A673 (cell line): ENCODE results near the gene PAK5.

Experiments used
- EZH2 ChIP-seq: fragments of 200-600 bp; sonication (generic); IDR thresholded peaks from 2 replicates; pipeline ENCODE4 v1.6.1; 2017; ENCODE audit warnings: borderline replicate concordance, low read depth, mild to moderate bottlenecking, mixed read lengths, antibody characterized with exemption, low read length; ENCODE audit not compliant: poor library complexity, severe bottlenecking
- TF ChIP-seq, protein P1 (sequence below): fragments of 300-800, 200-600 bp; sonication (generic); conservative IDR thresholded peaks from 2 replicates; pipeline ENCODE4 v1.5.1; 2017; ENCODE audit warnings: low read depth, mild to moderate bottlenecking, antibody characterized with exemption, low read length, moderate library complexity, mixed read lengths

DNA sequence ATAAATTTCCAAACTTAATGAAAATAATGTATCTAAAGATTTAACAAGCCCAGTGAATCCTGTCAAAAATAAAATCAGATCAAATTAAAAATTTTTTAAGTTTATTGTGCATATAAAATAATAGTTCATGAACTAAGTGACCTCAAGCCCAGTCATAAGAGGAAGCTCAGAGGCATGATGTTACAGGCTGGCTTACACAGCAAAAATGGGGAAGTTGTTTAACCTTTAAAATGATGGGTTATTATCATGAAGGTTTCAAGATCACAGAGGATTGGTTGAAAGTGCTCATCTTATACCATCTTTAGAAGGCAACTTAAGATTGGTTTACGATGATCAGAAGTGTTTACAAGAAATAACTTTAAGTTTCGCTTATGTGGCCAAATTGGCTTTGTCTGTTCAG lies 102.5 kb downstream of the PAK5 start:
- TF ChIP-seq, protein P1, sequence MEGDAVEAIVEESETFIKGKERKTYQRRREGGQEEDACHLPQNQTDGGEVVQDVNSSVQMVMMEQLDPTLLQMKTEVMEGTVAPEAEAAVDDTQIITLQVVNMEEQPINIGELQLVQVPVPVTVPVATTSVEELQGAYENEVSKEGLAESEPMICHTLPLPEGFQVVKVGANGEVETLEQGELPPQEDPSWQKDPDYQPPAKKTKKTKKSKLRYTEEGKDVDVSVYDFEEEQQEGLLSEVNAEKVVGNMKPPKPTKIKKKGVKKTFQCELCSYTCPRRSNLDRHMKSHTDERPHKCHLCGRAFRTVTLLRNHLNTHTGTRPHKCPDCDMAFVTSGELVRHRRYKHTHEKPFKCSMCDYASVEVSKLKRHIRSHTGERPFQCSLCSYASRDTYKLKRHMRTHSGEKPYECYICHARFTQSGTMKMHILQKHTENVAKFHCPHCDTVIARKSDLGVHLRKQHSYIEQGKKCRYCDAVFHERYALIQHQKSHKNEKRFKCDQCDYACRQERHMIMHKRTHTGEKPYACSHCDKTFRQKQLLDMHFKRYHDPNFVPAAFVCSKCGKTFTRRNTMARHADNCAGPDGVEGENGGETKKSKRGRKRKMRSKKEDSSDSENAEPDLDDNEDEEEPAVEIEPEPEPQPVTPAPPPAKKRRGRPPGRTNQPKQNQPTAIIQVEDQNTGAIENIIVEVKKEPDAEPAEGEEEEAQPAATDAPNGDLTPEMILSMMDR = no peak
- no peak for TF ChIP-seq EZH2
